A549 (cell line): ENCODE results near the gene RND2. TPM values are rescaled to one million over a fixed set of nuclear protein-coding genes. Genes with fewer than 3 reads are reported as not detected.

ENCODE experiments used
- ATAC-seq, 2 experiments: fragments of 200-7000 bp in 1 of 2; fragments of >200 bp in 1 of 2; cut with Nextera tagmentation in 1 of 2; cut with Tn5 transposase in 1 of 2; 3 replicates each; pipeline versions ENCODE4 v1.8.0 to v1.9.1; 2018 to 2020; ENCODE audit warnings: mild to moderate bottlenecking in 1 of 2, moderate library complexity in 1 of 2
- CTCF ChIA-PET: fragments of 300-600 bp; sonication (Branson Sonifier 250); formaldehyde crosslinking; extraction: SDS; loops from one replicate; lab custom pipeline; 2021; ENCODE audit warnings: antibody characterized with exemption, inconsistent platforms; lab: Yijun Ruan, JAX
- POLR2A ChIA-PET: fragments of 350-600 bp; formaldehyde crosslinking; extraction: SDS; loops from one replicate; lab custom pipeline; 2021; ENCODE audit warnings: antibody characterized with exemption, inconsistent platforms; lab: Yijun Ruan, JAX
- DNase-seq, 2 experiments: peaks; one replicate each; pipeline versions ENCODE4 v3.0.0 to v3.0.0-alpha.2; 2011 to 2016; ENCODE audit warnings: low read depth in 1 of 2, low spot score in 1 of 2
- FAIRE-seq: peaks from 2 replicates; lab custom pipeline; 2011; peaks lifted over from hg19 to GRCh38; lab: Jason Lieb, UNC
- H3K27ac ChIP-seq, 2 experiments: fragments of >200 bp; sonication (Bioruptor Twin); formaldehyde crosslinking; 3 replicates each; pipeline ENCODE4 v1.5.1; 2016 to 2017
- H3K4me1 ChIP-seq: fragments of >200 bp; sonication (Bioruptor Twin); formaldehyde crosslinking; 3 replicates; pipeline ENCODE4 v1.6.1; 2016
- H3K4me2 ChIP-seq: fragments of >200 bp; sonication (Bioruptor Twin); formaldehyde crosslinking; 3 replicates; pipeline ENCODE4 v1.6.1; 2016
- H3K4me3 ChIP-seq: fragments of >200 bp; sonication (Bioruptor Twin); formaldehyde crosslinking; 3 replicates; pipeline ENCODE4 v1.5.1; 2016
- H3K9me3 ChIP-seq: fragments of >200 bp; sonication (Bioruptor Twin); formaldehyde crosslinking; 3 replicates; pipeline ENCODE4 v1.6.1; 2016
- CEBPB ChIP-seq, 2 experiments: fragments of >200 bp in 1 of 2; sonication (Bioruptor Twin) in 1 of 2; formaldehyde crosslinking in 1 of 2; IDR thresholded peaks; 2 replicates each; pipeline ENCODE4 v1.6.1; 2012 to 2016
- CHD2 ChIP-seq: fragments of 150-350 bp; IDR thresholded peaks from 2 replicates; pipeline ENCODE4 v1.6.1; 2014; ENCODE audit warnings: low read length; ENCODE audit not compliant: partially characterized antibody
- EP300 ChIP-seq, 2 experiments: fragments of >200 bp; sonication (Bioruptor Twin); formaldehyde crosslinking; IDR thresholded peaks; 2 replicates in 1 of 2; 3 replicates in 1 of 2; pipeline ENCODE4 v1.6.1; 2016 to 2017
- ESRRA ChIP-seq: fragments of 150-350 bp; IDR thresholded peaks from 2 replicates; pipeline ENCODE4 v1.6.1; 2014; ENCODE audit warnings: mild to moderate bottlenecking, low read length, borderline replicate concordance
- GATA3 ChIP-seq: IDR thresholded peaks from 2 replicates; pipeline ENCODE4 v1.6.1; 2012; ENCODE audit warnings: borderline replicate concordance
- HDAC2 ChIP-seq: fragments of 200-600 bp; sonication (generic); IDR thresholded peaks from 2 replicates; pipeline ENCODE4 v1.6.1; 2016
- JUNB ChIP-seq: fragments of >200 bp; sonication (Bioruptor Twin); formaldehyde crosslinking; IDR thresholded peaks from 2 replicates; pipeline ENCODE4 v1.6.1; 2016
- KDM1A ChIP-seq: fragments of 200-600 bp; sonication (generic); IDR thresholded peaks from 2 replicates; pipeline ENCODE4 v1.6.1; 2016; ENCODE audit warnings: low read depth, mild to moderate bottlenecking
- MAFK ChIP-seq: fragments of 450-650 bp; IDR thresholded peaks from 2 replicates; pipeline ENCODE4 v1.6.1; 2014; ENCODE audit not compliant: partially characterized antibody
- MAZ ChIP-seq: fragments of 150-350 bp; IDR thresholded peaks from 2 replicates; pipeline ENCODE4 v1.6.1; 2014; ENCODE audit warnings: antibody characterized with exemption, low read depth, low read length, borderline replicate concordance
- NFE2L2 ChIP-seq: fragments of 150-350 bp; conservative IDR thresholded peaks from 2 replicates; pipeline ENCODE4 v1.6.1; 2014; ENCODE audit warnings: low read length
- PHF8 ChIP-seq: fragments of 200-600 bp; sonication (generic); IDR thresholded peaks from 2 replicates; pipeline ENCODE4 v1.6.1; 2016; ENCODE audit warnings: low read depth, mild to moderate bottlenecking, antibody characterized with exemption, moderate library complexity, borderline replicate concordance
- RAD21 ChIP-seq, 2 experiments: fragments of >200 bp in 1 of 2; sonication (Bioruptor Twin) in 1 of 2; formaldehyde crosslinking in 1 of 2; IDR thresholded peaks in 1 of 2; conservative IDR thresholded peaks in 1 of 2; 2 replicates in 1 of 2; 3 replicates in 1 of 2; pipeline ENCODE4 v1.6.1; 2012 to 2018; ENCODE audit warnings: inconsistent platforms in 1 of 2
- RARB ChIP-seq: fragments of 250-450 bp; sonication (Bioruptor Pico); IDR thresholded peaks from 2 replicates; pipeline ENCODE4 v1.8.0; 2021; ENCODE audit warnings: mild to moderate bottlenecking, moderate library complexity
- RFX5 ChIP-seq: fragments of 450-650 bp; IDR thresholded peaks from 2 replicates; pipeline ENCODE4 v1.7.1; 2014; ENCODE audit warnings: antibody characterized with exemption, mild to moderate bottlenecking, moderate library complexity
- SMC3 ChIP-seq: fragments of >200 bp; sonication (Bioruptor Twin); formaldehyde crosslinking; IDR thresholded peaks from 3 replicates; pipeline ENCODE4 v1.6.1; 2018; ENCODE audit warnings: inconsistent platforms
- SREBF2 ChIP-seq: fragments of 450-650 bp; IDR thresholded peaks from 2 replicates; pipeline ENCODE4 v1.6.1; 2014; ENCODE audit warnings: mild to moderate bottlenecking, moderate library complexity
- ZNF302 ChIP-seq: fragments of 250-450 bp; sonication (Bioruptor Pico); IDR thresholded peaks from 2 replicates; pipeline ENCODE4 v1.9.0; 2021; ENCODE audit warnings: inconsistent platforms, mild to moderate bottlenecking, moderate library complexity
- WGBS: methylation state at CpG from one replicate; pipeline ENCODE4 v1.1.6; 2017; ENCODE audit errors: missing lambda C conversion rate; 5-methylcytosine and 5-hydroxymethylcytosine counted together
- polyA plus RNA-seq, 4 experiments: library from polyadenylated mRNA; depleted of rRNA in 3 of 4; stranded (reverse); fragments of >200 nt; fragmentation: RNase III in 1 of 4; extraction: RNeasy Plus Mini Kit Qiagen cat#74134 plus additional on column Dnase treatment in 1 of 4; gene quantifications; 2 replicates in 3 of 4; 3 replicates in 1 of 4; pipeline ENCODE4 v1.2.3, GENCODE V29; 2011 to 2017
- TF ChIP-seq, protein P1 (sequence below): fragments of >200 bp; sonication (Bioruptor Twin); formaldehyde crosslinking; IDR thresholded peaks from 2 replicates; pipeline ENCODE4 v1.6.1; 2016
- TF ChIP-seq, protein P2 (sequence below): fragments of 150-350 bp; IDR thresholded peaks from 2 replicates; pipeline ENCODE4 v1.6.1; 2014; ENCODE audit warnings: low read depth, mild to moderate bottlenecking, low read length
- TF ChIP-seq, protein P3 (sequence below): IDR thresholded peaks from 2 replicates; pipeline ENCODE4 v1.6.1; 2012; ENCODE audit warnings: low read depth, borderline replicate concordance
- TF ChIP-seq, protein P4 (sequence below): fragments of 450-650 bp; IDR thresholded peaks from 2 replicates; pipeline ENCODE4 v1.6.1; 2014; ENCODE audit warnings: antibody characterized with exemption

The RND2 gene
- polyA plus RNA-seq, 2 of the 4 experiments (the other 2 are of a cell fraction) = 0.19 to 0.28 TPM

DNA sequence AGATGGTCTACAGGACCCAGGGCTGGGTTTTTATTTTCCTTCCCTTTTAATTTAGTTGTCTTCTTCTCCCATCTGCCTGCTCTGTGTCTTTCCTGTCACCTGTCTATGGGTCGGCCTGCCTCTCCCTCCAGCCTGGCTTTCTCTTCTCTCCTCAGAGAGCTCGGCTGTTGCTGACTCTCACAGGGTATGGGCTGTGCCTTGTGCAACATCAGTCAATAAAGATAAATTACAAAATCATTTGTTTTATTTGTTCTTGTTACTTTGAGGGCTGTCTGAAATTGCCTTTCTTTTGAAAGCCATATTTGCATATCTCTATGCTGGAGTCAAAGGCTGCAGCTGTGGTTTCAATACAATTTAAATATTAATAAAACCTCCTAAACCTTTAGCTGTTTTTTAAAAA is 15.6 kb downstream of the RND2 start:
- ChIA-PET CTCF (interaction anchor here (1.5 to 2.1 kb wide), 2 partner anchors 12 to 44 kb away, joined by 4 to 5 read pairs; no protein-coding TSS in a partner anchor), POLR2A (no interaction called here)
- Histone ChIP-seq H3K4me2 (no peak overlapping the region), H3K9me3 (no peaks in the 10 kb centered on the region), H3K4me3 (no peak overlapping the region), H3K4me1 (no peaks in the 10 kb centered on the region), H3K27ac (no peak overlapping the region)
- TF ChIP-seq MAZ (no peak), ZNF302 (no peak), NFE2L2 (no peak), JUNB (no peak), CEBPB (IDR thresholded peaks at IDR 0.05) (no peak), SMC3 (no peak), KDM1A (no peak), MAFK (no peak), RFX5 (no peak), SREBF2 (no peak), RARB (CRISPR knock-in tag) (no peak), CHD2 (no peak)
- TF ChIP-seq, protein P1, sequence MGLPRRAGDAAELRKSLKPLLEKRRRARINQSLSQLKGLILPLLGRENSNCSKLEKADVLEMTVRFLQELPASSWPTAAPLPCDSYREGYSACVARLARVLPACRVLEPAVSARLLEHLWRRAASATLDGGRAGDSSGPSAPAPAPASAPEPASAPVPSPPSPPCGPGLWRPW = no peak
- DNase-seq = no peak
- ATAC-seq = no peak
- 88% methylated on average over 2 of the region's 2 CpGs for WGBS
- FAIRE-seq = no peak

DNA sequence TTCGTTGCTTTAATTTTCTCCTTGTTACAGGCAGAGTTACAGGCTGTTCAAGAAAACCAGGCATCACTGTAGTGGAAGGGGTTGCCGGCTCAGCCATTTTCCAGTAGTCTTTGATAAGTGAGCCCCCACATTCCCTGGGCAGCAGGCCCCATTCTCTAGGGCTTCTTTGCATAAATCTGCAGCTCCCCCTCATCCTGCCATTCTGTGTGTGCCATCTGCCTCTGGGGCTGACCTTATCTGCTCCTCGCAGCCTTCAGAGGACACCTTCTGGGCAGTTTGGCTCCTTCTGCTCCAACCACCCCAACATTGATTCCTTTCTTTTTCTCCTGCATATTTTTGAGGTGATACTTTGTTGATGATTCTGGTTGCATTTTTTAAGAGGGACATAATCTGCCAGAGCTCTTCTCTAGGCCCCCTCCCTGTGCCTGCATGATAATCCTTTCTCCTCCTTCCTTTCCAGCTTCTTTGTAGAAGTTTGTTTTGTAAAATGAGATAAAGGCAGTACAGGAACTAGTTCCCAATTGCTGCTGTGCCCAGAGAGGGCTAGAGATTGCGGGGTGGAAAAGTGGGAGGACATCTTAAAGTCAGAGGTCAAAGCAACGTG is 17.1 kb downstream of the RND2 start:
- H3K4me3 ChIP-seq = no peak overlapping the region
- no peaks in the 10 kb centered on the region for H3K4me1 ChIP-seq
- 90% methylated on average over 5 of the region's 5 CpGs for WGBS
- FAIRE-seq = no peak
- no peak; a peak in 2 of 6 replicates for ATAC-seq
- H3K4me2 ChIP-seq = no peak overlapping the region
- H3K27ac ChIP-seq = no peak overlapping the region
- no peak for TF ChIP-seq SREBF2
- TF ChIP-seq, protein P2, sequence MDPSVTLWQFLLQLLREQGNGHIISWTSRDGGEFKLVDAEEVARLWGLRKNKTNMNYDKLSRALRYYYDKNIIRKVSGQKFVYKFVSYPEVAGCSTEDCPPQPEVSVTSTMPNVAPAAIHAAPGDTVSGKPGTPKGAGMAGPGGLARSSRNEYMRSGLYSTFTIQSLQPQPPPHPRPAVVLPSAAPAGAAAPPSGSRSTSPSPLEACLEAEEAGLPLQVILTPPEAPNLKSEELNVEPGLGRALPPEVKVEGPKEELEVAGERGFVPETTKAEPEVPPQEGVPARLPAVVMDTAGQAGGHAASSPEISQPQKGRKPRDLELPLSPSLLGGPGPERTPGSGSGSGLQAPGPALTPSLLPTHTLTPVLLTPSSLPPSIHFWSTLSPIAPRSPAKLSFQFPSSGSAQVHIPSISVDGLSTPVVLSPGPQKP = no peak
- TF ChIP-seq EP300 (IDR thresholded peaks at IDR 0.05) = no peak
- no peak for TF ChIP-seq GATA3
- TF ChIP-seq PHF8 = no peak
- DNase-seq = no peak
- no peaks in the 10 kb centered on the region for H3K9me3 ChIP-seq
- ChIA-PET CTCF (interaction anchor here (0.7 to 2.1 kb wide), 6 partner anchors 11 to 156 kb away, joined by 3 to 5 read pairs (median 4); no protein-coding TSS in a partner anchor), POLR2A (no interaction called here)

DNA sequence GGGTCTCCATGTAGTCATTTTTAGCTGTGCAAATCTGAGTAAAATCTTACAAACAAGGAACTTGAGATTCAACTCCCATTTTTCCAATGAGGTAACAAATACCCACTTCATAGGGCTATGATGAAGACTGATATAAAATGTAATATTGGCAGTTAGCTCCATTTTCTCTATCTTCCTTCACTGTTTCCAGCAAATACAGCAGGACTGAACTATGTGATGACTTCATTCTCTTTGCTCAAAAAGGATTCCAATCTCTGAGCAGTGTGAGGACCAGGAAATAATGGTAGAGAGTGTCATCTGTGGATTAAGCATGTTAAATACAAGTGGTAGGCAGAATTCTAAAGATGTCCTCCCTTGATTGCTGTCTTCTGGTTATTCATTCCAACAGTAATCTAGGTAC is 18.3 kb downstream of the RND2 start:
- POLR2A ChIA-PET = no interaction called here
- Histone ChIP-seq H3K4me3 (no peak overlapping the region), H3K4me2 (no peak overlapping the region), H3K9me3 (no peaks in the 10 kb centered on the region), H3K4me1 (no peaks in the 10 kb centered on the region), H3K27ac (no peak overlapping the region)
- DNase-seq (no peak), FAIRE-seq (no peak), ATAC-seq (no peak)
- TF ChIP-seq RAD21 (conservative IDR thresholded peaks at IDR 0.05 in 1 of 2, IDR thresholded peaks at IDR 0.05 in 1 of 2) = no peak
- TF ChIP-seq, protein P3, sequence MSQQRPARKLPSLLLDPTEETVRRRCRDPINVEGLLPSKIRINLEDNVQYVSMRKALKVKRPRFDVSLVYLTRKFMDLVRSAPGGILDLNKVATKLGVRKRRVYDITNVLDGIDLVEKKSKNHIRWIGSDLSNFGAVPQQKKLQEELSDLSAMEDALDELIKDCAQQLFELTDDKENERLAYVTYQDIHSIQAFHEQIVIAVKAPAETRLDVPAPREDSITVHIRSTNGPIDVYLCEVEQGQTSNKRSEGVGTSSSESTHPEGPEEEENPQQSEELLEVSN = no peak
- TF ChIP-seq ESRRA = no peak
- TF ChIP-seq, protein P4, sequence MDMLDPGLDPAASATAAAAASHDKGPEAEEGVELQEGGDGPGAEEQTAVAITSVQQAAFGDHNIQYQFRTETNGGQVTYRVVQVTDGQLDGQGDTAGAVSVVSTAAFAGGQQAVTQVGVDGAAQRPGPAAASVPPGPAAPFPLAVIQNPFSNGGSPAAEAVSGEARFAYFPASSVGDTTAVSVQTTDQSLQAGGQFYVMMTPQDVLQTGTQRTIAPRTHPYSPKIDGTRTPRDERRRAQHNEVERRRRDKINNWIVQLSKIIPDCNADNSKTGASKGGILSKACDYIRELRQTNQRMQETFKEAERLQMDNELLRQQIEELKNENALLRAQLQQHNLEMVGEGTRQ = no peak
- TF ChIP-seq HDAC2 = no peak
- no peak for TF ChIP-seq SMC3
- CTCF ChIA-PET = interaction anchor here (1.6 to 3.3 kb wide), 2 partner anchors 19 to 45 kb away, joined by 4 to 16 read pairs; partner anchors contain the start of genes RND2 and RPL27
